SW480 (cell line): ENCODE results near the gene CDPF1.

ENCODE experiments used
- DNase-seq: peaks from one replicate; pipeline ENCODE4 v3.0.0-alpha.2; 2016; ENCODE audit warnings: low spot score

Gene CDPF1

GRCh38 chr22:46256358-46256958 is 6.4 kb upstream of the CDPF1 start:
- DNase-seq = no peak

GRCh38 chr22:46251816-46252380 is 1.8 kb upstream of the CDPF1 start:
- DNase-seq = no peak

DNA sequence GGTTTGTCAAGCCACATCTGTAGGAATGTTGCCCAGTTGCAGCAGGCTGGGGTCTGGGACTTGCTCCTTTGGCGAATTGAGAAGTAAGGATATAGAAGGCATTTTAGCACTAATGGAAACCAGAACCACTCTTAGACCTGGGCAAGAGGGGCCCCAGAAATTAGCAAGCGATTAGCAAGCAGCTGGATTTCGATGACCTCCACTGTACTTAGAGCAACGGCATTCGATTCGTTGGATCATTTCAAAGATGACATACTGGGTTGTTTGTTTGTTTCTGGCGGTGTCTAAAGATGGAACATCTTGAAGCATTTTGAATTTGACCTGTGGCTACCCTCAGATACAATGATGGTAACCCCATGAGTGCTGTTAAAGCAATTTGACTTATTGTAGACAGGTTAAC is 1.2 kb upstream of the CDPF1 start:
- DNase-seq = no peak

- DNase-seq = no peak
Observed at GRCh38 chr22:46250783-46251125, 661 bp upstream of the CDPF1 start.

DNA sequence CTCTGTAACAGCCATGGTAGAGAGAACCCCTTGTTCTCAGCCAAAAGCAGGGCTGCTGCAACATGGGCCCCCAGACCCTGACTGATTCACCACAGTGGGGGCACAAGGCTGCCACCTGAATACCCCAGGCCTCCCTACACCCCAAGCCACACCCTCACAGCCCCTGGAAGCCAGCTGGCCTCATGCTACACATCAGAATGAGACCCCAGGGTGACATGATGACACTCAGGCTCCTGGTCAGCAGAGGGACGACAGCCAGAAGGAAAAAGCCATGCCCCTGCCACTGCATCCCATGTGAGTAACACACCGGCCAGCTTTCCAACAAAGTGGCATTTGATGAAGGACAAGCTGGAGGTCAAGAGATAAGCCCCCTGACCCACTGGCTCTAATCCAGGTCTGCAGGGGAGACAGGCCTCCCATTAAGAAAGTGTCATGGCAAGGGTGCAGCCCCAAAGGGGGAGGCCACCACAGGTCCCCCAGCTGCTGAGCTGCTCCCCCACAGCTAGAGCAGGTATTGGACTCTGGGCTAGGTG is 2.6 kb downstream of the CDPF1 start:
- no peak for DNase-seq

GRCh38 chr22:46246178-46246577 is 3.9 kb downstream of the CDPF1 start:
- no peak for DNase-seq

DNA sequence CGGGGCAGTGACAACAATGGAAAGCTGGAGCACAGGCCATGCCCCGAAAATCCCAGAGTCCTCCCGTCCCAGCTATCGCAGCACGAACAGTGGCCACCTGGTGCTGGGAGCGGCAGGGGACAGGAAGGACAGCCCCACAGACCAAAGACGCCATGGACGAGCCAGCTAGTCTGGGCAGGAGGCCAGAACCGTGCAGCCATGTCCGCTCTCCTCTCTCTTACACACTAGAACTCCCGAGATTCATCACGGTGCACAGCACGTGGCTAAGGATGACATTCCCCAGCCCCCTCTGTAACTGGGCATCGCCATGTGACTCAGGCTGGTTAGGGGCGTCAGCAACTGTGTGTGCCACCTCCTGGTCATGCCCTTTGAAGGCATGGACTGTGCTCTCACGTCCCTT is 4.6 kb downstream of the CDPF1 start:
- DNase-seq = no peak

- no peak for DNase-seq
Observed at GRCh38 chr22:46244771-46245170, 5.3 kb downstream of the CDPF1 start.

DNA sequence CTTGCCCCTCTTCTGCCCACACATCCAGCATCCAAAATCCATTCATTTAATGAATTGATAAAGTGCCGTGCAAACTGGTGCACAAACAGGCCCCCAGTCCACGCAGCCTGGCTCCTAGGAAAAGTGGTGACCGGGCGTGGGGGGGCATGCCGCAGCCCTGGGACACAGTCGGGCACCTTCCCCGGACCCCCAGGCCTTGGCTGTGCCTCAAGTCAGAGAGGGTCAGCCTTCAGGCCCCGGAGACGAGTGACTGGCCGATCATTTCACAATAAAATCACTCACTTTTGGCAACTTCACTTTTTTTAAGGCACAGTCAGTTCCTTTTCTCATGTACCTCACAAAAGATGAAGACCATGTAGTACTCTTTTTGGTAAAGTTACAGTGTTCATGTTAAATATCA is 8.0 kb downstream of the CDPF1 start:
- no peak for DNase-seq

DNA sequence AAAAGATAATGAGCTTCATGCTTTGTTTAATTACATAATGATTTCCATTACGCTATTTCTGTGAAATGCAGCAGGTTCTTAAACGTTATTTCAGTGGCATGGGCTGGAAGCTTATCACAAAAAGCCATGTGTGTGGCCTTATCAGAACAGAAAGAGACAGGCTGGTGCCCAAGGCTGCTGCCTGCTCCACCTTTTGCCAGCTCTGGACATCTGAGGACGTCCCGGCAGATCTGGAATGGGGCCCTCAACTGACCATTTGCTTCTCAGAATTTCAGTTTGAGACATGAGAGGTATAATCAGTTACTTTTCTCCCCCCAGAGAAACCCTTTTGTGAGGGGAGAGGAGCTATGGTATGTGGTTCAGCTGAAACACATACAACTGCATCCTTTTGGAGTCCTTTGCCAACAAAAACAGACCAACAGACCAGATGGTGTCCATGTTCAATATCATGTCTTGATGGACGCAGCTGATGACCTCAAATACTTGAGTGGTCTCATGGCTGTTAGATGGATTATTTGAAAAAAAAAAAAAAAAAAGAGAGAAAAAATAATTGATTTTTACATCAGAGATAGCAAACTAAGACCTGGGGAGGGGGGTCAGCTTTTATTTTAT is 8.6 kb downstream of the CDPF1 start:
- DNase-seq = no peak

DNA sequence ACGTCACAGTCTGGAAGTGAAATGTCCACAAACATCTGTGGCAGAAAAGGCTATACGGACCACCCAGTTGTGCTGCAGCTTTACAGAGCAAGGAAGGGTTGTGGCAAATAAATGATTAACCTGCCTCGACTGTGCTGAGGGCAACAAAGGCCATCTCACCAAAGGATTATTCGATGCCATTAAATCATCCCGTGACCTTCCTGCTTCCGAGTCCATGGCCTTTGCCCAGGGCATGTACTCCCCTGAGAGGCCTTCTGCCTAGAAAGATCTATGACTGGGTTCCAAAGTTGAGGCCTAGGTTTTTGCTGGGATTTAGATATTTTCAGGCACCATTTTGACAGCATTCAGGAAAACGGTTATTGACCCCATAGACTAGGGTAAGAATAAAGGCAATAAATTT is 9.2 kb downstream of the CDPF1 start:
- no peak for DNase-seq

DNA sequence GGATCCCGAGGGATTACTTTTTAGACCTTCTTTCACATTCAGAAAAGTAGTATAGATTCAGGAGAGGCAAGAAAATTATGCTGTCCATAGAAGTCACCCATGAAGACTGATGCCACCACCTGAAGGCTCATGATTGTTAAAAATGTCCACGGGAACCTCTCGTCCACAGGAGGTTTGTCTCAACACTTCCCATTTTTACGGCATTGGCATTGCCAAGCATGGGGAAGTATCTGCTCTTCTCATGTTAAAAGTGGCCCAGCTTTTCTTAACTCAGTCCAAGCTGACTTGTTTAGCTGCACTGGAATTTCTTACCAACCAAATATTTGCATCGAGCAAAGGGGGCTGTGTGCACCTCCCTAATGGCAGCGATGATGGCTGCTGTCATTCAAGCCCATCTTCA is 9.6 kb downstream of the CDPF1 start:
- DNase-seq = no peak

DNA sequence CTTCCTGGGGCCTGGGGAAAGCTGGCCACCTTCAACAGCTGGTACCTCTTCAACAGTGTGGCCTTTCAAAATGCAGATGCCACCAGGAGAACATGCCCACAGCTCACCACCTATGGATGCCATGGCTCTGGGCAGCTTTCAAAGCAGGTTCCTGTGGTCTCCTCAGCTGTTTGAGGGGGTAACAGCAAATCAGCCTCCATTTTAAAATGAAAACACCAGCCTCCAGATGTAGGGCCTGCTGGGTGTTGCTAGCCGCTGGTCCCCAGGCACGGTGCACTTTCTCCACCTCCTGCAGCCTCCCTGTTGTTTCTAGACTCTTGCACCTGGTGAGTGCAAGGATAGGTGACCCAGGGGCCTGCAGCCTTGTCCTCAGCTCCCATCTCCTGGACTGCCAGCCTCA is 10.0 kb downstream of the CDPF1 start:
- no peak for DNase-seq

- no peak for DNase-seq
Observed at GRCh38 chr22:46239261-46240048, 10.6 kb downstream of the CDPF1 start.

DNA sequence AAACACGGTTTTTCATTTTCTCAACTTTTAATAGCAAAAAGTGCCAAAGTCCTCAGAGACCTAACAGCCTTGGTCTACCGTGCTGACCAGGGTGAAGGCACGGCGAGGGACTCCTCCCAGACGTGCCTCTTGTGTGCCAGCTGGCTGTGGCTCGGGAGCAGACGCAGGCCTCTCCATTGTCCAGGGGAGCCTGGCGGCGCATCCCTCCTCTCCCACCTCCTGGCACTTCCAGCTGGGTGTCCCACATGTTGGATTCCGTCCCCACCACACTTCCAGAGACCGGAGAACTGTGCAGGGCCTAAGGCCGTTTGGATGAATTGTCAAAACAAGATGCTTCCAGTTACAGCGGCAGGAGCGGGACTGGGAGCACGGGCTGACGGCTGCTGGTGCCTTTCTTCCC is 11.6 kb downstream of the CDPF1 start:
- no peak for DNase-seq

DNA sequence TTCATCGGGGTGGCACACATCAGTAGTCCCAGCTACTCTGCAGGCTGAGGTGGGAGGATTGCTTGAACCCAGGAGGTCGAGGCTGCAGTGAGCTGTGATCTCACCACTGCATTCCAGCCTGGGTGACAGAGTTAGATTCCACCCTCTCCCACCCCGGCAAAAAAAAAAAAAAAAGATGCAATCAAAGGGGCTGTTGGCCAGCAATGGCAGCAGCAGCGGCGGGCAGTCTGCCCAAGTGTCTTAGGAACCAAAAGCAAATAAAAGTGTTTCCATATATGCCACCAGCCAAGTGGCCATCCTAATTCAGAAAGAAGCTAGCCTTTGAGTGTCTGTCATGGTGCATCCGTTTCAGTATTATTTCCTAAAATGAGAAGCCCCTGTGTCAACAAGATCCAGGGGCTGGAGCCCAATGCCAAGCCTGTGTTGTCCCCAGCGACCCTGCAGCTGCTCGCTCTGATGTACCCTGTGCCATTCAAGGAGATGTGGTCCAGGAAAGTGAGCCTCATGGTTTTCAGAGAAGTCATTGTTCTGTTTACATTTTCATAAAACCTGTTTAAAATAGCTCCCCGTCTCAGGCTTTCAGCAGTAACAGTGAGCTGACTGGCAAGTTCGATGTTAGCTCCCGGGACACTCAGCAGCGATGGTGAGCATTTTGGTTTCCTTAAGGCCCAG is 12.5 kb downstream of the CDPF1 start:
- no peak for DNase-seq

DNA sequence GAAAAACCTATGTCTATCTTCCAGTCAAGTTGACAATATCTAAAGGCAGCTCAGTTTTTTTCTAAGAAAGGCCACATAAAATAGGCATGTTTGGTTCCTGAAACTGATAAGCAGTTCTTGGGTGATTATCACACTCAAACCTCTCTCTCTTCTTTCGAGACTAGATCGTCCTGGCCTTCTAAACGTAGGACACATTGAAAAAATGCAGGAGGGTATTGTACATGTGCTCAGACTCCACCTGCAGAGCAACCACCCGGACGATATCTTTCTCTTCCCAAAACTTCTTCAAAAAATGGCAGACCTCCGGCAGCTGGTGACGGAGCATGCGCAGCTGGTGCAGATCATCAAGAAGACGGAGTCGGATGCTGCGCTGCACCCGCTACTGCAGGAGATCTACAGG is 15.1 kb downstream of the CDPF1 start:
- DNase-seq = no peak

- no peak for DNase-seq
Observed at GRCh38 chr22:46233231-46233630, 16.9 kb downstream of the CDPF1 start.

DNA sequence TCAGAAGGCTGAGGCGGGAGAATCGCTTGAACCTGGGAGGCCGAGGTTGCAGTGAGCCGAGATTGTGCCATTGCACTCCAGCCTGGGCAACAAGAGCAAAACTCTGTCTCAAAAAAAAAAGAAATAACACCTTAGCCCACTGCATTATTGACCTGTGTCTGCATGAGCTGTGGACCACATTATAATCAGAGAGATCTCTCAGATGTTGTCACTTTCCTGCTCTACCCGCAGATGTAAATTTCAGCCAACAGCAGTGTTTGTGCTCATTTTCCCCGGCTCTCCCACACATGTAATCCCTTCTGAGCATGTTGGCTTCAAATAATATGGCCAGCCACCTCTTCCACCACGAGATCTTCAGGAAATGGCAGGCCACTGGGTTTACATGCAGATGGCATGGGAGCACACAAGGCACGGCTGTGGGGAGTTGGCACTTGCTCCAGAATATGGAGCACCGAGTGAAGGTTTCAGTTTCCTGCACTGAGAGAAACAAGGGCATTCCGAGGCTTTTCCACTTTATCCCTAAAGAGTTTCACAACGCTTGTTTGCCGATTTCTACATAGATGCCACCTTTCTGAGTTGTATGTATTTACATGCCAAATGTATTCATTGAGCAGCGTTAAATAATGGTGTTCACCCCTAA is 19.7 kb downstream of the CDPF1 start:
- no peak for DNase-seq

DNA sequence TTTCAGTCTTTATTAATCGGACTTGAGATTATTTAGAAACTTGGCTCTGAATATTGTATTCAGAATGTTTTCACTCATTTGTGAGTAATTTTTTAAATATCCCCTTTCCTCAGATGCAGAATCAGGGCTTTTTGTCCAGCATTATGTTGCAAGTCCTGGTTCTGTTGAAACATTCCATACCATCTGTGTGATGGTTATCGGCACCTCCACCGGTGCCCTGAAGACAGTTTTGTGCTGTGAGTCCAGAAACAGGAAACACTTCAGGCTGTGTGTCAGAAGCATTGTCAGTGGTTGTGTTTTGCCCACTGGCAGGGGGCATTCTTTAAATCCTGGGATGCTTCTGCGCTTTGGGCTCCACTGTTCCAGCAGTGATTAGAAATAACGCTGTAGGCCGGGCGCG is 20.4 kb downstream of the CDPF1 start:
- DNase-seq = no peak

GRCh38 chr22:46226577-46226976 is 23.5 kb downstream of the CDPF1 start:
- no peak for DNase-seq

GRCh38 chr22:46225631-46226030 is 24.5 kb downstream of the CDPF1 start:
- no peak for DNase-seq
